Testis (tissue), 3 donors: ENCODE measurements around the gene PDE10A. TPM values are rescaled to one million over a fixed set of nuclear protein-coding genes. Genes with fewer than 3 reads are reported as not detected.

ENCODE experiments used
- DNase-seq: peaks from one replicate; pipeline ENCODE4 v3.0.0-alpha.2; 2019
- H3K27ac ChIP-seq, 2 donors: fragments of 200-600 bp; sonication (generic); one replicate each; pipeline ENCODE4 v1.5.1; 2019
- H3K27me3 ChIP-seq: fragments of 200-600 bp; sonication (generic); one replicate; pipeline ENCODE4 v1.5.1; 2019
- H3K36me3 ChIP-seq: fragments of 200-600 bp; sonication (generic); one replicate; pipeline ENCODE4 v1.5.1; 2017; ENCODE audit warnings: low read depth; ENCODE audit errors: missing control alignments
- H3K4me1 ChIP-seq: fragments of 200-600 bp; sonication (generic); one replicate; pipeline ENCODE4 v1.5.1; 2019
- H3K4me3 ChIP-seq, 2 donors: fragments of 200-600 bp; sonication (generic); one replicate each; pipeline ENCODE4 v1.5.1; 2017 to 2019
- H3K9me3 ChIP-seq: fragments of 200-600 bp; sonication (generic); one replicate; pipeline ENCODE4 v1.5.1; 2017
- POLR2A ChIP-seq: fragments of 450-650 bp; IDR thresholded peaks from one replicate; pipeline ENCODE4 v1.6.1; 2017; ENCODE audit warnings: antibody characterized with exemption, mild to moderate bottlenecking, moderate library complexity
- WGBS, 2 donors: methylation state at CpG; one replicate each; pipeline ENCODE4 v1.1.5; 2018; 5-methylcytosine and 5-hydroxymethylcytosine counted together
- intact Hi-C: fragments of 100-400 bp; cut with DNase I; formaldehyde crosslinking; loops from one replicate; pipeline ENCODE4 v1.15.1; 2023; ENCODE audit warnings: low total_unique reads
- polyA plus RNA-seq: library from polyadenylated mRNA; stranded (reverse); fragments of 350-450 nt; fragmentation: Illumina TruSeq; extraction: RNeasy Lipid Tissue Mini Kit (QIAGEN cat#74804); gene quantifications from one replicate; pipeline ENCODE4 v1.2.3, GENCODE V29; 2014; ENCODE audit warnings: low read depth, low replicate concordance; ENCODE audit not compliant: insufficient read depth
- total RNA-seq, 2 donors: library from RNA; depleted of rRNA; stranded (reverse); fragments of >200 nt; gene quantifications; one replicate each; pipeline ENCODE4 v1.2.3, GENCODE V29; 2016
- TF ChIP-seq, protein P1 (sequence below), 3 experiments: fragments of 450-650 bp in 2 of 3; fragments of 200-600 bp in 1 of 3; sonication (generic) in 1 of 3; IDR thresholded peaks; one replicate each; pipeline ENCODE4 v1.5.1; 2016 to 2019; ENCODE audit warnings: antibody characterized with exemption in 3 of 3, mild to moderate bottlenecking in 2 of 3, moderate library complexity in 1 of 3

The PDE10A gene
- total and polyA plus RNA-seq, 3 donors from 2014 or later: 15.5 to 22.0 (median 18.0) TPM

DNA sequence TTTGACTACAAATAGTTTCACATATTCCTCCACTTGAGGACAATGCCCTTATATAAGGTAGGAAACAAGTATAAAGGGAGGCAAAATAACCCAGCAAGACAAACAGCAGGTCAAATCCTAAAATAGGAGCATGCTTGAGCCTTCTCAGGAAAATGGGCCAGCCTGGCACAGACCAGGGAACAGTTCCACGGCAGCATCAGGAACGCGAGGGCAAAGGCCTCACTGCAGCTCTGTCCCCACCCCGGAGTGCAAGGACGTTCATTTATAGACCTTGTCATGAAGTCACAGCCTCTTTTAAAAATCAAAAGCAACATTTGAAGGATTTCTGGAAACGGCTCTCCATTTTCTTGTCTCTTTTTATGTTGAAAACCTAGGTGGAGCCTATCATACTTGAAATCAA, 17.1 kb downstream of the PDE10A start:
- no peak overlapping the region for H3K27ac ChIP-seq
- no peak for DNase-seq
- H3K36me3 ChIP-seq: no peaks in the 10 kb centered on the region
- no peaks in the 10 kb centered on the region for H3K4me1 ChIP-seq
- 82 to 83% methylated on average over 6 of the region's 6 CpGs for WGBS, 2 donors
- no peak for TF ChIP-seq POLR2A
- TF ChIP-seq, protein P1, sequence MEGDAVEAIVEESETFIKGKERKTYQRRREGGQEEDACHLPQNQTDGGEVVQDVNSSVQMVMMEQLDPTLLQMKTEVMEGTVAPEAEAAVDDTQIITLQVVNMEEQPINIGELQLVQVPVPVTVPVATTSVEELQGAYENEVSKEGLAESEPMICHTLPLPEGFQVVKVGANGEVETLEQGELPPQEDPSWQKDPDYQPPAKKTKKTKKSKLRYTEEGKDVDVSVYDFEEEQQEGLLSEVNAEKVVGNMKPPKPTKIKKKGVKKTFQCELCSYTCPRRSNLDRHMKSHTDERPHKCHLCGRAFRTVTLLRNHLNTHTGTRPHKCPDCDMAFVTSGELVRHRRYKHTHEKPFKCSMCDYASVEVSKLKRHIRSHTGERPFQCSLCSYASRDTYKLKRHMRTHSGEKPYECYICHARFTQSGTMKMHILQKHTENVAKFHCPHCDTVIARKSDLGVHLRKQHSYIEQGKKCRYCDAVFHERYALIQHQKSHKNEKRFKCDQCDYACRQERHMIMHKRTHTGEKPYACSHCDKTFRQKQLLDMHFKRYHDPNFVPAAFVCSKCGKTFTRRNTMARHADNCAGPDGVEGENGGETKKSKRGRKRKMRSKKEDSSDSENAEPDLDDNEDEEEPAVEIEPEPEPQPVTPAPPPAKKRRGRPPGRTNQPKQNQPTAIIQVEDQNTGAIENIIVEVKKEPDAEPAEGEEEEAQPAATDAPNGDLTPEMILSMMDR (IDR thresholded peaks at IDR 0.05): no peak
- H3K27me3 ChIP-seq: no peaks in the 10 kb centered on the region
- no peaks in the 10 kb centered on the region for H3K9me3 ChIP-seq
- H3K4me3 ChIP-seq: no peak overlapping the region
- intact Hi-C loops: no loop called here

DNA sequence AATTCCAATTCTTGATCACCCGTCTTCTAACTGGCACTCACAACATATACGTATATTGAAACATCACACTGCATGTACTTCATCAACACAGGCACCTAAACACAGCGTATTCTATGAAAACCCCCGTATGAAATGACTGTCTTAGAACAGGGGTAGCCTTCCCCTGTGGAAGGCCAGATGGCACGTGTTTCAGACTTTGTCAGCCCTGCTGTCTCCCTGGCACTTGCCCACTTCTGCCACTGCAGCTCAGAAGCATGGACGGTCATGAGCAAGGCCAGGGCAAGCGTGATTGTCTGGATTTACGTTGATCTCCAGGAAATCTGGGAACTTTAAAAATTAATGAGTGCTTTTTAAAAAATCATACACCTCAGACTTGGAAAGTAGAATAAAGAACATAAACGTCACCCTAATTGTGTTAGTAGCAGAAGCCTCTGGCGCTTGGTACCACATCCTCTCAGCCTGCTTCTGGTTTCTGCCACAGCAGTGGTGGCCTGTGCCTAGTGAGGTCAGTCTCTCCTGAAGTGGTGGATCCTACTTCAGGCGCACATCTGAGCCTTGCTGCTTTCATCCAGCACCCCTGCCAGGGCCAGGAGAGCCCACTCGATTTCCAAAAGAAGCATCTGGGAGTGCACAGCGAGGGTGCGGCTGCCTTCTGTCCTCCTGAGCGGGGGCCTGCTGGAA, 18.3 kb downstream of the PDE10A start:
- 84 to 93% methylated on average over 15 of the region's 15 CpGs for WGBS, 2 donors
- TF ChIP-seq, protein P1 (IDR thresholded peaks at IDR 0.05): no peak
- no peak for TF ChIP-seq POLR2A
- DNase-seq: no peak
- Histone ChIP-seq H3K27me3 (no peaks in the 10 kb centered on the region), H3K36me3 (no peaks in the 10 kb centered on the region), H3K27ac (no peak overlapping the region), H3K4me3 (no peak overlapping the region), H3K9me3 (no peaks in the 10 kb centered on the region), H3K4me1 (no peaks in the 10 kb centered on the region)
- intact Hi-C loops: no loop called here

DNA sequence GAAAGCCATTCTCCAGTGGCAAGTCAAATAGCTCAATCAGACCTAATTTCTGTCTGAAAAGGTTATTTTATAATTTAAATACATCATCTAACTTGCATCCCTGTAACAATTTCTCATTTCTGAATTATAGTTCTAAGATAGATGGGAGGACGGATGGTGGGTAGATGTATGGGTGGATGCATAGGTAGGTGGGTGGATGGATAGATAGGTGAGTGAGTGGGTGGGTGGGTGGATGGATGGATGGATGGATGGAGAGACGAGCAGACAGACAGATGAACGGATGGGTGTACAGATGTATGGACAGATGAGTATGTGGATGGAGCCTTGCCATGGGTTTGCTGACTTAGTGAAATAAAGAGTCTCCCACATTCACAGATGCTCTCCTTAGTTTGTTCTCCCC, 20.0 kb downstream of the PDE10A start:
- no peak overlapping the region for H3K4me3 ChIP-seq
- no peak overlapping the region for H3K27ac ChIP-seq
- intact Hi-C loops: no loop called here
- H3K27me3 ChIP-seq: no peaks in the 10 kb centered on the region
- no peak for DNase-seq
- no peaks in the 10 kb centered on the region for H3K4me1 ChIP-seq
- no peaks in the 10 kb centered on the region for H3K9me3 ChIP-seq
- WGBS, 2 donors: 72 to 89% methylated on average over 3 of the region's 3 CpGs
- H3K36me3 ChIP-seq: no peaks in the 10 kb centered on the region
- TF ChIP-seq, protein P1 (IDR thresholded peaks at IDR 0.05): no peak
- TF ChIP-seq POLR2A: no peak

DNA sequence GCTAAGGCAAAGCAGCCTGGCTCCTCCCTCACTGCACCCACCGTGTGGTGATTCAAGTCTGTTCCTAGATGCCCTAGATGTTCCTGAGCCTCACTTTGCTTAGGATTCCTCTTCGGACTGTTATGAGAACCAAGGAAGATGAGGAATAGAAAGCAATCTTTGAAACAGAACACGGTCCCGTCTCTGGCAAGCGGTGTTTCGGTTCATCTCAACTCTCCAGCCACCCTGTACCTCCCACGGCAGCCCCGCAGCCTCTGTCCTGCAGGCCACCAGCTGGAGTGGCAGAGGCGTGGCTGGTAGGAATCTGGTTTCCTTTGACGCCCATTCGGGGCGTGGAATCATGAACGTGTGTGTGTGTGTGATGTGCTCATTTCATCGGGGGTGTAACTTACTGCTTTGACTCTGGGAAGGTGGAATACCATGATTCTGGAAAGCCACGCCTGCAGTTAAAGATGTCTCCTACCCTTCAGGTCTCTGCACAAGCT, 21.3 kb downstream of the PDE10A start:
- H3K27me3 ChIP-seq: no peaks in the 10 kb centered on the region
- TF ChIP-seq, protein P1 (IDR thresholded peaks at IDR 0.05): no peak
- no peak for TF ChIP-seq POLR2A
- no peaks in the 10 kb centered on the region for H3K4me1 ChIP-seq
- no peaks in the 10 kb centered on the region for H3K36me3 ChIP-seq
- no peak for DNase-seq
- H3K27ac ChIP-seq: no peak overlapping the region
- 87 to 88% methylated on average over 14 to 15 of the region's 15 CpGs for WGBS, 2 donors
- no peaks in the 10 kb centered on the region for H3K9me3 ChIP-seq
- H3K4me3 ChIP-seq: no peak overlapping the region
- intact Hi-C loops: no loop called here

DNA sequence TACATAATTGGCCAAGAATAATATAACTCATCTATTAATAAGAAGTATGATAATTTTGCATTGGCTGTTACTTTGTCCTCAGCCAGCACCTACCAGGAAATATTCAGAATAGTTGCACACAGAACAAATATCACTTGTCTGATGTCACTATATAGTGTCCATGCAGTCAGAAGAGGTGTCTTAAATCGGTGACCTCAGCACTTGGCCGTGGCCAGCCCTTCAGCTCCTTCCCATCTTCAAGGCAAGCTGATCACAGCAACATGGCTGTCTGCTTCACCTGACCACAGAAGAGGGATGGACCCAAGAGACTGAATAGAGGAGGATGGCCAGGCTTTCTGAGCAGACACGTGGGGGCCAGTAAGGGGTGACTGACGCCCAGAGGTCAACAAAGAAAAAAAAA, 22.2 kb downstream of the PDE10A start:
- WGBS, 2 donors: 74 to 78% methylated on average over 4 of the region's 4 CpGs
- Histone ChIP-seq H3K36me3 (no peaks in the 10 kb centered on the region), H3K27ac (no peak overlapping the region)

More for the DNA sequence above, 22.2 kb downstream of the PDE10A start:
- no peak for DNase-seq
- TF ChIP-seq, protein P1 (IDR thresholded peaks at IDR 0.05): no peak
- no peak for TF ChIP-seq POLR2A
- H3K27me3 ChIP-seq: no peaks in the 10 kb centered on the region
- H3K4me1 ChIP-seq: no peaks in the 10 kb centered on the region
- H3K4me3 ChIP-seq: no peak overlapping the region
- no peaks in the 10 kb centered on the region for H3K9me3 ChIP-seq
- intact Hi-C loops: no loop called here
